WTC11 (cell line): ENCODE data around the gene CHST6.

ENCODE experiments used
- CREM ChIP-seq: sonication (generic); formaldehyde crosslinking; IDR thresholded peaks from 2 replicates; pipeline ENCODE4 v1.8.1; 2022; ENCODE audit warnings: mild to moderate bottlenecking, missing genetic modification reagents, moderate library complexity
- ESRRA ChIP-seq: sonication (generic); formaldehyde crosslinking; IDR thresholded peaks from 2 replicates; pipeline ENCODE4 v1.8.1; 2022; ENCODE audit warnings: mild to moderate bottlenecking, missing genetic modification reagents, borderline replicate concordance
- NFATC4 ChIP-seq: fragments of 250-450 bp; sonication (Bioruptor Pico); IDR thresholded peaks from 2 replicates; pipeline ENCODE4 v1.9.0; 2021; ENCODE audit warnings: mild to moderate bottlenecking
- TF ChIP-seq, protein P1 (sequence below): fragments of 250-450 bp; sonication (Bioruptor Pico); IDR thresholded peaks from 2 replicates; pipeline ENCODE4 v1.9.0; 2021; ENCODE audit warnings: mild to moderate bottlenecking
- TF ChIP-seq, protein P2 (sequence below): fragments of 200-600 bp; IDR thresholded peaks from 2 replicates; pipeline ENCODE4 v1.8.0; 2022; ENCODE audit warnings: antibody characterized with exemption
- TF ChIP-seq, protein P3 (sequence below): sonication (generic); formaldehyde crosslinking; IDR thresholded peaks from 2 replicates; pipeline ENCODE4 v1.8.0; 2022; ENCODE audit warnings: mild to moderate bottlenecking, missing genetic modification reagents

- TF ChIP-seq, protein P1, sequence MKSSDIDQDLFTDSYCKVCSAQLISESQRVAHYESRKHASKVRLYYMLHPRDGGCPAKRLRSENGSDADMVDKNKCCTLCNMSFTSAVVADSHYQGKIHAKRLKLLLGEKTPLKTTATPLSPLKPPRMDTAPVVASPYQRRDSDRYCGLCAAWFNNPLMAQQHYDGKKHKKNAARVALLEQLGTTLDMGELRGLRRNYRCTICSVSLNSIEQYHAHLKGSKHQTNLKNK (CRISPR knock-in tag): no peak
- TF ChIP-seq CREM (CRISPR knock-in tag): no peak
- TF ChIP-seq, protein P2, sequence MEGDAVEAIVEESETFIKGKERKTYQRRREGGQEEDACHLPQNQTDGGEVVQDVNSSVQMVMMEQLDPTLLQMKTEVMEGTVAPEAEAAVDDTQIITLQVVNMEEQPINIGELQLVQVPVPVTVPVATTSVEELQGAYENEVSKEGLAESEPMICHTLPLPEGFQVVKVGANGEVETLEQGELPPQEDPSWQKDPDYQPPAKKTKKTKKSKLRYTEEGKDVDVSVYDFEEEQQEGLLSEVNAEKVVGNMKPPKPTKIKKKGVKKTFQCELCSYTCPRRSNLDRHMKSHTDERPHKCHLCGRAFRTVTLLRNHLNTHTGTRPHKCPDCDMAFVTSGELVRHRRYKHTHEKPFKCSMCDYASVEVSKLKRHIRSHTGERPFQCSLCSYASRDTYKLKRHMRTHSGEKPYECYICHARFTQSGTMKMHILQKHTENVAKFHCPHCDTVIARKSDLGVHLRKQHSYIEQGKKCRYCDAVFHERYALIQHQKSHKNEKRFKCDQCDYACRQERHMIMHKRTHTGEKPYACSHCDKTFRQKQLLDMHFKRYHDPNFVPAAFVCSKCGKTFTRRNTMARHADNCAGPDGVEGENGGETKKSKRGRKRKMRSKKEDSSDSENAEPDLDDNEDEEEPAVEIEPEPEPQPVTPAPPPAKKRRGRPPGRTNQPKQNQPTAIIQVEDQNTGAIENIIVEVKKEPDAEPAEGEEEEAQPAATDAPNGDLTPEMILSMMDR: no peak
- no peak for TF ChIP-seq ESRRA (CRISPR knock-in tag)
- no peak for TF ChIP-seq NFATC4 (CRISPR knock-in tag)
- TF ChIP-seq, protein P3, sequence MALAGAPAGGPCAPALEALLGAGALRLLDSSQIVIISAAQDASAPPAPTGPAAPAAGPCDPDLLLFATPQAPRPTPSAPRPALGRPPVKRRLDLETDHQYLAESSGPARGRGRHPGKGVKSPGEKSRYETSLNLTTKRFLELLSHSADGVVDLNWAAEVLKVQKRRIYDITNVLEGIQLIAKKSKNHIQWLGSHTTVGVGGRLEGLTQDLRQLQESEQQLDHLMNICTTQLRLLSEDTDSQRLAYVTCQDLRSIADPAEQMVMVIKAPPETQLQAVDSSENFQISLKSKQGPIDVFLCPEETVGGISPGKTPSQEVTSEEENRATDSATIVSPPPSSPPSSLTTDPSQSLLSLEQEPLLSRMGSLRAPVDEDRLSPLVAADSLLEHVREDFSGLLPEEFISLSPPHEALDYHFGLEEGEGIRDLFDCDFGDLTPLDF (CRISPR knock-in tag): no peak
These were observed 37.5 kb upstream of the CHST6 start for GRCh38 chr16:75532791-75533190.
